GM18507 (cell line): ENCODE results near the gene RUSF1.
"Not testable (repeated sequence)": the region's sequence is repeated elsewhere in the genome, so short reads cannot be mapped to it uniquely, and the experiment has no call there.

Experiments
- DNase-seq: peaks from one replicate; pipeline ENCODE4 v3.0.0; 2011; ENCODE audit warnings: low read depth; ENCODE audit not compliant: insufficient read length; ENCODE audit errors: extremely low spot score
- FAIRE-seq: peaks from 2 replicates; lab custom pipeline; 2011; peaks lifted over from hg19 to GRCh38; lab: Jason Lieb, UNC

The RUSF1 gene

DNA sequence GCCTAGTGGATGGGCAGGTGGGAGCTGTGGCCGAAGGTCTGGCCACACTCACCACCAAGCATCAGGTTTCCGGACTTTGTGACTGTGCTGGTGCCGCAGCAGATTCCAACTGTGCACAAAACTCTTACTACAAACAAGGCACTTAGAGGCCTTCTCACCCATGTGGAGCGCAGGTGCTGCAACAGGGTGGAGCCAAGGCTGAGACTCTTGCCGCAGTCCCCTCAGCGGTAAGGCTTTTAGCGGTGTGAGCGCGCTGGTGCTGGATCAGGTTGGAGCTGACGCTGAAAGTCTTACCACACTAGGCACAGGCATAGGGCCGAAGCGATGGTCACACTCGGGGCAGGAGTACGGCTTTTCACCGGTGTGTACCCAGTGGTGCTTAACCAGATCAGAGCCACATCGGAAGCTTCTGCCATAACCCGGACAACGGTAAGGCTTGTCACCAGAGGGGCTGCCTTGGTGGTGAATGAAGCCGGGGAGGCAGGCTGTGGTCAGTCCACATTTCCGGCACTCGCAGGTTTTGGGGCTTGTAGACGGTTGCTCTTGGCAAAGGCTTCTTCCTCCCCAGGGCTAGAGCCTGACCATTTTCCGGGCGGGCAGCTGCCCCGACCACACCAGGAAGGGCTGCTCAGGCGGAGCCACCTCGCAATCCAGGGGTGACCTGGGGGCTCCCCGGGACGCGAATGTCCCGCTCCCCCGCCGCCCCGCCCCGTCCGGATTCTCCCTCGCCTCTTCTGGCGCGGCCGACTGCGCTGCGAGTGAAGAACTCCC, 49.9 kb downstream of the RUSF1 start:
- DNase-seq (no peak), FAIRE-seq (peak; percentile 39)

DNA sequence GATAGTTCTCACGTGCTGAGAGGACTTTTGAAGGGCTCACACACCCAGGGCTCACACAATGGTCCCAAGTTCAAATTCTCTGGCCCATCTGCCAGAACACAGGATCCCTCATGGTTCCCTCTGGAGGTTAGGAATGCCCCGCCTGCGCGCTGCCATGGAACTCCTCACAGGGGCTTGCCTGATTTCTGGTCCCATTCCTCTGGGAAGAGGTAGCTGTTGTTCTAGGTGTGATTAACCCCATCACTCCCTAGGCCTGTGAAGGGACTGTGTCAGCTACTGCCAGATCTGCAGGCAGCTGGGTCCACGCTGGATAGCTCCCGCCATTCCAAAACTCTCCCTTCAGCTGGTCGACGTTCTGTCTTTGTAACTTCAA, 51.2 kb downstream of the RUSF1 start:
- DNase-seq (no peak), FAIRE-seq (no peak)

DNA sequence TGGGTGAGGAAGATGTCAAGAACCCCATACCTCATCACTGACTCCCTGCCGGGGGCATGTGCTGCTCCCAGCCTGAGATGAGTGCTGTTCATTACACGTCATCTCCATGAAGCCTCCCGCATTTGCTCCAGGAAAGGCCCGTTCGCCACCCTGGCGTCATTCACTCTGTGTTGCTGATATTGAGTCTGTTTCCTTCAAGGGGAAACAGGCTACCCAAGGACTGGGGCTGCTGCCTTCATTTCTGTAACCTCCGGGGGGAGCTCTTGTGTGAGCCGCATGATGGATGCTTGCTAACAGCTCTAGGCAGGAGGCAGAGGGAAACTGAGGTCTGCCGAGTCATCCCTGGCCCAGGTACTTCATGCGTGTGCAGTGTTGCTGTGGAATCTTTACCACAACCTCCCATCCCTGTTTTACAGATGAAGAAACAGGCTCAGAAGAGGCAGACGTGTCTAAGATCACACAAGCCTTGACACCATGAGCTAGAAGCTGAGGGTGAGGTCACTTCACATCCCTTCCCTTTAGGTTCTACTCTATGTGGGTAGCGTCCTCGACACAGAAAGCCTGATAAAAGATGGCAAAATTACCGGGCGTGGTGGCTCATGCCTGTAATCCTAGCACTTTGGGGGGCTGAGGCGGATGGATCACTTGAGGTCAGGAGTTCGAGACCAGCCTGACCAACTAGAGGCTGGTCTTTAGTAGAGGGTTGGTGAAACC, 52.4 kb downstream of the RUSF1 start:
- no peak for DNase-seq
- no peak for FAIRE-seq

DNA sequence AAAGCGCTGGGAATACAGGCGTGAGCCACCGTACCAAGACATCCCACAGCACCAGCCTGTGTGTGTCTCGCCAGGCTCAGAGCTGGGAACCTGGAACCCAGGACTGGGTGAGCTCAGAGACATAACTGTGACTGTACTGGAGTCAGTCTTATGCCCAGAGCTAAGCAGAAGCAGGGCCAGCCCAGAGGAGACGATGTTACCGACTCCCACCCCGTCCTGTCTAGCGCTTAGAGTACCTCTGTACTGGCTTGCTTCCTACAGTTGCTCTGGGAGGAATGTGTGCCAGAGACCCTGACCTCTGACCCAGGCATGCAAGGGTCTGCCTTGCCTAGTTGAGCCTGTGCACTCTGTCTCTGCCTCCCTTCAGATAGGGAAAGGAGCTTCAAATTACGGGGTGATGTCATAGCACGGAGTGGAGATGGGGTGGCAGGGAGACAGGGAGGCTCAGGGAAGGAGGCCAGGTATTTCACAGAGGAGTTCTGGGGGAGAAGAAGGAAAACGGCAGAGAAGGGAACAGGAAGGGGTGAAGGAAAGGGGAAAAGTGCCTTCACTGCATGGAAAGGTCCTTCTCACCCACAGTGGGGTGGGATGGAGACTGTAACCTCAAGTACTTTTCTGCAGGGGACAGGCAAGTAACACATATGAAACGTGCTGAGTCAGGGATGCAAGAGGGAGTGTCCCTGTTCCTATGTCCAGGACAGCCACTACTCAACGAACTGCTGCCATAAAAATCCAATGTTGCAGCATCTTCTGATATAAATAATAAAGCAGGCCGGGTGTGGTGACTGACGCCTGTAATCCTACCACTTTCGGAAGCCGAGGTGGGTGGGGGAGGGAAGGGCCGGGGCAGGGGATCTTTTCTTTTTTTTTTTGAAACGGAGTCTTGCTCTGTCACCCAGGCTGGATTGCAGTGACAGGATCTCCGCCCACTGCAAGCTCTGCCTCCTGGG, 54.7 kb downstream of the RUSF1 start:
- no peak for FAIRE-seq
- no peak for DNase-seq

DNA sequence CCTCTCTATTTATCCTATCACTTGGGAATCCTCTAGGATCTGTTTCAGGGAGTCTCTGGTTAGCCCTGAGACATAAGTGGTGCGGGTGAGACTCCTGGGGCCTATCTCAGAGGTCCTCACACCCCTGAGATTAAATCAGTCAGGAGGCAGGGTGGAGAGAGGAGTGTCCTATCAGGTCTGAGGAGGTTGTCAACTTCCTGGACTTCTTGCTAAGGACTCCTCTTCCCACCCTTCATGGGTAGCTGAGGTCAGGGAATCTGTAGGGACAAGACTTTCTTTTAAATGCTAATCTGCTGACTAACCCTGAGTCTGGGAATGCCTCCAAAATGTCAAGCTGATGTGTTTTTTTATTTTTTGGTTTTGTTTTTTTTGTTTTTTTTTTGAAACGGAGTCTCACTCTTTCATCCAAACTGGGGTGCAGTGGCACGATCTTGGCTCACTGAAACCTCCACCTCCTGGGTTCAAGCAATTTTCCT, 55.5 kb downstream of the RUSF1 start:
- DNase-seq (no peak), FAIRE-seq (no peak)

DNA sequence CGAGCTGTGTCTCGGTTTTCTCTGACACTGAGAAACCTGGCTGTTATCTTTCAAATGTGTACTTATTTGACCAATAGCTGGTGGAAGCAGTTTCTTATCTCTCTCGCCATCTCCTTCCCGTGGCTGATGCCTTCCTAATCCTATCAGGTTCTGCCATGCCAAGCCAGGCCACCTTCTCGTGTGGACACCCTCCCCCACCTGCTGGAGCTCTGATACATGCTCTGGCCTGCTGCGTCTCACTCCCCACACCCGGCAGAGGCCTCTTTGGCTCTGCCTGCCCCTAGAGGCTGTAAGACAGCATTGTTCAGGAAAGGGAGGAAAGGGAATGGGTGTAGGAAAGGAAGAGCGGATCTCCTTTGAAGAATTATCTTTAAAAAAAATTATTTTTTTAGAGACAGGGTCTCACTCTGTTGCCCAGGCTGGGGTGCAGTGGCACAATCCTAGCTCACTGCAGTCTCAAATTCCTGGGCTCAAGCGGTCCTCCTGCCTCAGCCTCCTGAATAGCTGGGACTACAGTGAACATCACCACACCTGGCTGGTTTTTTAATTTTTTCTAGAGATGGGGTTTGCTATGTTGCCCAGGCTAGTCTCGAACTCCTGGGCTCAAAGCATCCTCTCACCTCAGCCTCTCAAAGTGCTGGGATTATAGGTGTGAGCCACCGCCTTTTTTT, 56.4 kb downstream of the RUSF1 start:
- no peak for FAIRE-seq

DNA sequence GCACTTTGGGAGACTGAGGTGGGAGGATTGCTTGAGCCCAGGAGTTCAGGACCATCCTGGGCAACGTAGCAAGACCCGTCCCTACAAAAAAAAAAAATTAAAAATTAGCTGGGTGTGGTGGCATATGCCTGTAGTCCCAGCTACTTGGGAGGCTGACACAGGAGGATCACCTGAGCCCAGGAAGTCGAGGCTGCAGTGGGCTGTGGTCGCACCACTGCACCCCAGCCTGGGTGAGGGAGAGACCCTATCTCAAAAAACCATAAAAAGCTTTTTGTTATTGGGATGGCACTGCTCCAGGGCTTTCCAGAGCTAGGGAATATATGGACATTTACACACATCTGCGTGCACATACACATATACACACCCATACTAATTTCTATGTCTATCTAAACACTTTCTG, 57.0 kb downstream of the RUSF1 start:
- FAIRE-seq, result no peak
- DNase-seq, result no peak

More for the DNA sequence above, 56.4 kb downstream of the RUSF1 start:
- no peak for DNase-seq

DNA sequence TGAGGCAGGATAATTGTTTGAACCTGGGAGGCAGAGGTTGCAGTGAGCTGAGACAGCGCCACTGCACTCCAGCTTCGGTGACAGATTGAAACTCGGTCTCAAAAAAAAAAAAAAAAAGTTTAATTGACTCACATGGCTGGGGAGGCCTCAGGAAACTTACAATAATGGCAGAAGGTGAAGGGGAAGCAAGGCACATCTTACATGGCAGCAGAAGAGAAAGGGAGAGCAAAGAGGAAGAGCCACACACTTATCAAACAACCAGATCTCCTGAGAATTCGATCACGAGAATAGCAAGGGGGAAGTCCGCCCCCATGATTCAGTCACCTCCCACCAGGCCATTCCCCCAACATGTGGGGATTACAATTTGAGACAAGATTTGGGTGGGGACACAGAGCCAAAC, 62.3 kb downstream of the RUSF1 start:
- DNase-seq, FAIRE-seq: not testable (repeated sequence)

DNA sequence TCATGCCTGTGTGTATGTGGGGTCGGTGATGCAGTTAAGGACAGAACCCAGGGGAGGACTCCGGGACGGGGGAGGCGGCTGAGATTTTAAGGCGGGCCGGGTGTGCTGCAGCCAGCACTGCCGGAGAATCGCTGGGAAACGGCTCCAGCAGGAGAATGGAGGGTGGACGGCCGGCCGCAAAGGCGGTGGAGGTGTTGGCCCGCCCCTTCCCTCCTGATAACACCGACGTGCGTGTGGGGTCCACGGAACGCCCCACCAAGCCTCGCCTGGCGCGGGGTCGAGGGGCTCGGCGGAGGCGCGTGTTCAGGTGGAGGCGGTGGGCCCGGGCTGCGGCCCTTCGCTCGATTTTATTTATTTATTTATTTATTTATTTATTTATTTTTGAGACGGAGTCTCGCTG, 66.2 kb downstream of the RUSF1 start:
- no peak for FAIRE-seq
- no peak for DNase-seq

DNA sequence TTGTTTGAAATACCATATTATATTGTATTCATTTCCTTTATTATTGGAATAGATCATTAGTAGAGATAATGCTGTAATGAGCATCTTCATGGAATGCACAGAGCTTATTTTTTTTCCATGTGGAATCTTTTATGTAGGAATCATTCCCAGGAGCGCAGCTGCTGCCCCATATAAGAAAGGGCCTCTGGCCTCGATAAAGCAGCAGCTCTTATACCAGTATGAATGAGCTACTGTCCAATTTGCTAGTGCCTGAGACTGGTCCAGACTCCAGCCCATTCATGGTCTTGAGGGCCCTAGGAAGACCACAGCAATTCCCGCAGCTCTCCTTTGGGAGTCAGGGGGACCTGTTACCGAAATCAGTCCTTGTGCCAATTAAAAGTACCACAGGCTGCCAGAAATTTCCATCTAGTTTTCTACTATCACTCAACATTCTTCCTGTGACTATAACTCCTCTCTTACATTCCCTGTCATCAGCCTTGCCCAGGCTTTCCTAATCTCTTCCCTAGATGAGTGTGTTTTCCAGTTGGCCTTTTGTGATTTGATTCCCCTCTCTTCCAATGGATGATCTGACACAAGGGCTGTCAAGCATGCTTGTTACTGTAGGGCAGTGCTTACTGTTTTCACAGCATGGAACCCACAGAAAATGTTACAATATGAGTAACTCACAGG, 67.5 kb downstream of the RUSF1 start:
- DNase-seq (no peak), FAIRE-seq (no peak)

DNA sequence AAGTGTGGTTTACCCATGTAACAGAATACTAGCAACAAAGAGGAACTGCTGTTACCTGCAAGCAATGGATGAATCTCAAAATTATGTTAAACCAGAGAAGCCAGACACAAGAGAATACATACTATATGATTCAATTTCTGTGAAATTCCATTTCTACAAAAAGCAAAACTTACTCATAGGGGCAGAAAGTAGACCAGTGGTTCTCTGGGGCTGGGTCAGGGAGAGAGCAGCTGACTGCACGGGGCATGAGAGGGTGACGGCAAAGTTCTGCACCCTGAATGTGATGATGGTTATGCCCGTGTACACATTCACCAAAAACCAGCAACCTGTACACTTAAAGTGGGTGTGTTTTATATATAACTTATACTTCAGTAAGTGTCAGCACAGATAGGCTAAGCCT, 68.7 kb downstream of the RUSF1 start:
- DNase-seq, result no peak
- FAIRE-seq, result no peak
